ENCODE measurements around the gene NPPA. TPM values are rescaled to one million over a fixed set of nuclear protein-coding genes. Genes with fewer than 3 reads are reported as not detected.

NPPA gene
- total RNA-seq, 6 experiments from 2014 or later: not detected

DNA sequence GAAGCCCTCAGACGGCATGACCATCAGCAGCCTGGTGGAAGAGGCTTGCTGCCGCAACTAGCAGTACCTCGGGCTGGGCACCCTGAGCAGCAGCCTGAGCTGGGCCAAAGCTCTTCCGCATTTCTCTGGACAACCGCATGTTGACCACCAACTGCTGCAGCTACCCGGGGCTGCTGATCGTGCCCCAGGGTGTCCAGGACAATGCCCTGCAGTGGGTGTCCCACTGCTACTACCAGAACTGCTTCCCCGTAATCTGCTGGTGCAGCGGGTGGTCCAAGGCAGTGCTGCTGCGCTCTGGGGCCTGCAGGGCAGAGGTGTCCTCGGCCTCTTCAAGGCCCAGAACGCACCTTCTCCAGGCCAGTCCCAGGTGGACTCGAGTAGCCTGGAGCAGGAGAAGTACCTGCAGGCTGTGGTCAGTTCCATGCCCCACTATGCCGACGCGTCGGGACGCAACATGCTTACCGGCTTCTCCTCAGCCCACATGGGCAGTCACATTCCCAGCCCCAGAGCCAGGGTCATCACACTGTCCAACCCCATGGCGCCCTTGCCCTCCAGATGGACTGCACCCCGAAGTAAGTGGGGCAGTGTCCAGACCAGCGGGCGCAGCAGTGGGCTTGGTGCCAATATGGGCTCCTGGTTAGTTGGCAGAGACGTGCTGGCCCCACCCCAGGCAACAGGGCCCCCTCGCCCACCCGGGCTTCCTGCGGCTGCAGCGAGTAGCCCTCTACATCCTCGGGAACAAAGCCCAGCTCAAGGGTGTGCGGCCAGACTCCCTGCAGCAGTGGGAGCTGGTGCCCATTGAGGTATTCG lies 30.7 kb upstream of the NPPA start:
- H3K4me1 Mint-ChIP-seq (ENCODE audit: low read depth): no peaks in the 10 kb centered on the region
- no peak for DNase-seq
- H3K4me3 Mint-ChIP-seq: no peak overlapping the region
- peaks cover 46% of the 10 kb centered on the region for H3K27me3 Mint-ChIP-seq (ENCODE audit: insufficient read depth)
- no peak overlapping the region for H3K27ac Mint-ChIP-seq
- TF ChIP-seq, protein P1, sequence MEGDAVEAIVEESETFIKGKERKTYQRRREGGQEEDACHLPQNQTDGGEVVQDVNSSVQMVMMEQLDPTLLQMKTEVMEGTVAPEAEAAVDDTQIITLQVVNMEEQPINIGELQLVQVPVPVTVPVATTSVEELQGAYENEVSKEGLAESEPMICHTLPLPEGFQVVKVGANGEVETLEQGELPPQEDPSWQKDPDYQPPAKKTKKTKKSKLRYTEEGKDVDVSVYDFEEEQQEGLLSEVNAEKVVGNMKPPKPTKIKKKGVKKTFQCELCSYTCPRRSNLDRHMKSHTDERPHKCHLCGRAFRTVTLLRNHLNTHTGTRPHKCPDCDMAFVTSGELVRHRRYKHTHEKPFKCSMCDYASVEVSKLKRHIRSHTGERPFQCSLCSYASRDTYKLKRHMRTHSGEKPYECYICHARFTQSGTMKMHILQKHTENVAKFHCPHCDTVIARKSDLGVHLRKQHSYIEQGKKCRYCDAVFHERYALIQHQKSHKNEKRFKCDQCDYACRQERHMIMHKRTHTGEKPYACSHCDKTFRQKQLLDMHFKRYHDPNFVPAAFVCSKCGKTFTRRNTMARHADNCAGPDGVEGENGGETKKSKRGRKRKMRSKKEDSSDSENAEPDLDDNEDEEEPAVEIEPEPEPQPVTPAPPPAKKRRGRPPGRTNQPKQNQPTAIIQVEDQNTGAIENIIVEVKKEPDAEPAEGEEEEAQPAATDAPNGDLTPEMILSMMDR (IDR thresholded peaks at IDR 0.05): no peak
- no peaks in the 10 kb centered on the region for H3K36me3 Mint-ChIP-seq (ENCODE audit: low read depth)
- H3K9me3 Mint-ChIP-seq: 0 out of 2 replicates have a peak, but pooled peaks cover 3% of the 10 kb centered on the region

DNA sequence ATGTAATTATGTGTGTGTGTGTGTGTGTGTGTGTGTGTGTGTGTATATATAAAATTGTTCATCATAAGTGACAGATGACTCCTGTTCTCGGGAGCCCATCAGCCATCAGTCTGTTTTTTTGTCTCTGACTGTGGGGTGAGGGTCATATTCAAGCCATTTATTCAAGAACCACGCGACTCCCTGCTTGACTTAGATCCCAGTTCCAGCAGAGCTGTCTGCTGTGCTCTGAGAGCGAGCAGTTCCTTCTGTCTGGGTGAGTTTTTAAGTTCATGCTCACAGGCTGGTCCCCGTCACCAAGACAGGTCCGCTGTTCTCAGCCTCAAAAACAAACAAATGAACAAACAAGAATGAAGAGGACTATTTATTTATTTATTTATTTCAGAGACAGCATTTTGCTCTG lies 29.5 kb upstream of the NPPA start:
- Mint-ChIP-seq H3K4me1 (ENCODE audit: low read depth) (no peaks in the 10 kb centered on the region), H3K27ac (no peak overlapping the region), H3K4me3 (no peak overlapping the region), H3K27me3 (ENCODE audit: insufficient read depth) (peaks cover 47% of the 10 kb centered on the region), H3K9me3 (0 out of 2 replicates have a peak, but pooled peaks cover 2% of the 10 kb centered on the region), H3K36me3 (ENCODE audit: low read depth) (no peaks in the 10 kb centered on the region)
- TF ChIP-seq, protein P1 (IDR thresholded peaks at IDR 0.05): no peak
- no peak for DNase-seq

DNA sequence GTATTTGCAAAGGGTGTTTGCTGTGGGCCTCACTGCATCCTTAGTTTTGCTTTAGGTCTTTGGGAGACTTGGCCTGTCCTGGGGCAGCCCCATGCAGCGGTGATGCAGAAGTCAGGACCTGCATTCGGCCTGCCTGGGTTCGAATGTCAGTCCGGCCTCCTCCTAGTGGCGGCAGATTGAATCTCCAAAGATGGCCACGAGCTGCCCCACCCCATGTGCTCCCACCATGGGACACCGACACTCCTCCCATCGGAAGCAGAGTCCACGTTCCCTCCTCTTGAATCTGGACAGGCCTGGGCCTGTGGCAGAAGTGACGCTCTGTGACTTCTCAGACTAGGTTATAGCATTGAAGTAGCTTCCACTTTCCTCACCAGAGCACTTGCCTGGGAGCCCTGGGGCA lies 27.5 kb upstream of the NPPA start:
- TF ChIP-seq, protein P1 (IDR thresholded peaks at IDR 0.05): peak; percentile 18; the same call in 1 of the 2 replicates
- no peaks in the 10 kb centered on the region for H3K4me1 Mint-ChIP-seq (ENCODE audit: low read depth)
- H3K36me3 Mint-ChIP-seq (ENCODE audit: low read depth): no peaks in the 10 kb centered on the region
- no peaks in the 10 kb centered on the region for H3K9me3 Mint-ChIP-seq
- no peak overlapping the region for H3K4me3 Mint-ChIP-seq
- DNase-seq: no peak
- peaks cover 51% of the 10 kb centered on the region for H3K27me3 Mint-ChIP-seq (ENCODE audit: insufficient read depth)
- no peak overlapping the region for H3K27ac Mint-ChIP-seq

DNA sequence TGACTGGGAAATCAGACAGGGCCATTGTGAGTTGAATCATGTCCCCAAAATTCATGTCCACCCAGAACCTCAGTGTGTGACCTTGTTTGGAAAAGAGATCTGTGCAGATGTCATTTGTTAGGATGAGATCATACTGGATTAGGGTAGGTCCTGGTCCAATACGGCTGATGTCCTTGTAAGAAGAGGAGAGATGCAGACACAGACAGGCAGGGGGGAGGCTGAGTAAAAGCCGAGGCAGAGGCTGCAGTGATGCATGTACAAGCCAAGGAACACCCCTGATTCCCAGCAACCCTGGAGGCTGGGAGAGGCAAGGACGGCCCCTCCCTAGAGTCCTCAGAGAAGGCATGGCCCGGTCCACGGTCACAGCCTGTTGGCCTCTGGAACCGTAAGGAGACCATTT lies 27.0 kb upstream of the NPPA start:
- Mint-ChIP-seq H3K4me1 (ENCODE audit: low read depth) (no peaks in the 10 kb centered on the region), H3K36me3 (ENCODE audit: low read depth) (no peaks in the 10 kb centered on the region), H3K27me3 (ENCODE audit: insufficient read depth) (peaks cover 55% of the 10 kb centered on the region), H3K27ac (no peak overlapping the region), H3K9me3 (no peaks in the 10 kb centered on the region), H3K4me3 (no peak overlapping the region)
- TF ChIP-seq, protein P1 (IDR thresholded peaks at IDR 0.05): no peak
- DNase-seq: no peak

DNA sequence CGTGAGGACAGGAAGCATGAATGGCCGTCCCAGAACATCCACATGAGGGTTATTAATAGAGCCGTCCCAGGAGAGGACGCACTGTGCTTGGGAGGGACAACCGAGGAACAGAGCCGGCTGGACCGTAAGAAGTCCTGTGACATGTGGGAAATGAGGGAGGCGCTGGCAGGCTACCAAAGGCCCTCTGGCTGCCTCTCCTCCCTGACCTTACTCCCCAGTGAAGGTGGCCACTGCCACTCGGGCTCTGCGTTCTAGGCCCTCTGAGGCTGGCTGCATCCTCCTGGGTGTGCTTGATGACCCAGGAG lies 26.6 kb upstream of the NPPA start:
- TF ChIP-seq, protein P1 (IDR thresholded peaks at IDR 0.05): no peak
- H3K4me1 Mint-ChIP-seq (ENCODE audit: low read depth): no peaks in the 10 kb centered on the region
- DNase-seq: no peak
- no peaks in the 10 kb centered on the region for H3K9me3 Mint-ChIP-seq
- H3K36me3 Mint-ChIP-seq (ENCODE audit: low read depth): no peaks in the 10 kb centered on the region
- H3K27ac Mint-ChIP-seq: no peak overlapping the region
- peaks cover 56% of the 10 kb centered on the region for H3K27me3 Mint-ChIP-seq (ENCODE audit: insufficient read depth)
- no peak overlapping the region for H3K4me3 Mint-ChIP-seq
